GM20000 (cell line): Measurements from ENCODE around the gene PTRHD1.

Experiments
- DNase-seq: peaks from one replicate; pipeline ENCODE4 v3.0.0; 2012; ENCODE audit warnings: low spot score
- CTCF ChIP-seq: IDR thresholded peaks from 2 replicates; pipeline ENCODE4 v1.5.1; 2012; ENCODE audit warnings: mild to moderate bottlenecking, control low read depth; ENCODE audit errors: extremely low read depth, missing control alignments

The PTRHD1 gene

GRCh38 chr2:24832521-24832920 lies 39.3 kb upstream of the PTRHD1 start:
- no peak for TF ChIP-seq CTCF

GRCh38 chr2:24832073-24832461 lies 38.9 kb upstream of the PTRHD1 start:
- TF ChIP-seq CTCF = no peak
- peak; percentile 27 for DNase-seq

More at GRCh38 chr2:24832521-24832920, 39.3 kb upstream of the PTRHD1 start:
- DNase-seq = no peak

- TF ChIP-seq CTCF = no peak
- DNase-seq = peak; percentile 35
Measured at GRCh38 chr2:24831221-24832072, 38.3 kb upstream of the PTRHD1 start.

GRCh38 chr2:24830786-24831185 lies 37.6 kb upstream of the PTRHD1 start:
- peak; percentile 14 for DNase-seq
- TF ChIP-seq CTCF = no peak

- TF ChIP-seq CTCF = no peak
- peak; percentile 19 for DNase-seq
Measured at GRCh38 chr2:24830351-24830750, 37.2 kb upstream of the PTRHD1 start.

GRCh38 chr2:24828238-24828996 lies 35.2 kb upstream of the PTRHD1 start:
- DNase-seq = peak; percentile 13

More at GRCh38 chr2:24828238-24828996, 35.2 kb upstream of the PTRHD1 start:
- TF ChIP-seq CTCF = no peak
